Measurements from ENCODE around the gene MPC1L.

The MPC1L gene

DNA sequence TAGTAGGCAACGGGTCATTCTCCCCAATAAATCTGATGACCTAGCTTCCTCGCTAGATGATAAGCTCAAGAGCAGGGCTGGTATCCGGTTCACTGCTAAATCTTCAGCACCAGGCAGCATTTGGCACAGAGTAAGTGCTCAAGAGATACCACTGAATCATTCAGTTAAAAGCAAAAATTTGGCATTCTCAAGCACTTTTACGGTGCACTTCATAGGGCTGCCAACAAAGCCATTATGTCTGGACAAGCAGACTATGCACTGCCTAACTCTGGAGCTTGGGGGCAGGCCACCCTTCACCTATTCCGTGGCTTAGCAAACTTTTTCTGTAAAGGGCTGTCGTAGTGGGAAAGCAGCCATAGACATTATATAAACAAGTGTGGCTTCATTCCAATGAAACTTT, 47.9 kb downstream of the MPC1L start:
- H3K27ac ChIP-seq: no peak overlapping the region
- no peaks in the 10 kb centered on the region for H3K27me3 ChIP-seq (ENCODE audit: insufficient read depth, low read depth, severe bottlenecking)
- DNase-seq: no peak
- no peaks in the 10 kb centered on the region for H3K9me3 ChIP-seq (ENCODE audit: severe bottlenecking)
- H3K4me3 ChIP-seq (ENCODE audit: low read depth, low read length): no peak overlapping the region
- no peak for TF ChIP-seq CTCF (IDR thresholded peaks at IDR 0.05; ENCODE audit: low read depth, low read length)
- peaks cover 71% of the 10 kb centered on the region for H3K36me3 ChIP-seq

Measured in WERI-Rb-1 (cell line).